Activated CD8-positive, alpha-beta memory T cell treated with anti-CD3 and anti-CD28 coated beads for 36 hours (primary cell): Measurements from ENCODE around the gene XCR1. TPM values are rescaled to one million over a fixed set of nuclear protein-coding genes. Genes with fewer than 3 reads are reported as not detected.
"Not testable (repeated sequence)": the region's sequence is repeated elsewhere in the genome, so short reads cannot be mapped to it uniquely, and the experiment has no call there.

ENCODE experiments used
- CTCF ChIA-PET: fragments of 350-600 bp; sonication (Branson Sonifier 250); formaldehyde crosslinking; loops from one replicate; lab custom pipeline; 2021; ENCODE audit warnings: antibody characterized with exemption; lab: Charles Lee
- POLR2A ChIA-PET: fragments of 350-600 bp; sonication (Branson Sonifier 250); formaldehyde crosslinking; loops from one replicate; lab custom pipeline; 2021; ENCODE audit warnings: antibody characterized with exemption; lab: Charles Lee
- total RNA-seq, 2 experiments: library from RNA; stranded (reverse); gene quantifications; one replicate each; pipeline ENCODE4 v1.2.3, GENCODE V29; 2021

XCR1 gene
- total RNA-seq, 2 experiments from 2014 or later = not detected

DNA sequence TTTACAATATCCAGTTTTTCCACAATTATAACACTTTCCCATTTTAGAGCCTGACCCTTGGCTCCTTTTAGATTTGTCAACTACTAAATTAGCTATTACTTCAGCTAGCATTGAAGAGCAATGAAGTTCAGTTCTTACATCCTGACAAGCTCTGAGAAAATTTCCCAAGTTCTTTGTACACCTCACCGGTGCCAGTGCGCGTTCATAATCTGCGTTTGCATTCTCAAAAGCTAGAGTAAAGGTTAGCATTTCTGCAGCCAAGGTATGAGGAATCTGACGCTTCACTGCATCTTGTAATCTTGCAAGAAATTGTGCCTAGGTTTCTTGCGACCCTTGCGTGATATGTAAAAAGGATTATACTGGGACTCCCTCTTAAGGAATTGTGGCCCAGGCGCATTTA is 25.2 kb upstream of the XCR1 start:
- ChIA-PET CTCF (no interaction called here), POLR2A (no interaction called here)

DNA sequence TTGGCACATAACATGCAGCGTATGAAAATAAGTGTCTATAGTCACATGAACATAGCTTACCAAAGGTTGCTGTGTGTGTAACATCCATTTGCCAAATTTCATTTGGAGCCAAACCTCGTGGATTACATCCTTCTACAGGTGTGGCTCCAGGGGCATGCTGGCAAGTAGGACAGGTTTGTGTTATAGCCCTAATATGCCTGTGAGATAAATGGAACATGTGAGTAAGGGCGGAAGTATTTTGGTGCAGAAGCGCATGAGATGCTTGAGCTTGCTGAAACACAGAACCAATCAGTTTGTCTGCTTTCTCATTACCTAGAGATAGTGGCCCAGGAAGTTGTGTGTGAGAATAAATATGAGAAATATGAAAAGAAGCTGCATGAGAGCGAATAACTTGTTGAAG is 21.8 kb upstream of the XCR1 start:
- ChIA-PET POLR2A (no interaction called here), CTCF (no interaction called here)

DNA sequence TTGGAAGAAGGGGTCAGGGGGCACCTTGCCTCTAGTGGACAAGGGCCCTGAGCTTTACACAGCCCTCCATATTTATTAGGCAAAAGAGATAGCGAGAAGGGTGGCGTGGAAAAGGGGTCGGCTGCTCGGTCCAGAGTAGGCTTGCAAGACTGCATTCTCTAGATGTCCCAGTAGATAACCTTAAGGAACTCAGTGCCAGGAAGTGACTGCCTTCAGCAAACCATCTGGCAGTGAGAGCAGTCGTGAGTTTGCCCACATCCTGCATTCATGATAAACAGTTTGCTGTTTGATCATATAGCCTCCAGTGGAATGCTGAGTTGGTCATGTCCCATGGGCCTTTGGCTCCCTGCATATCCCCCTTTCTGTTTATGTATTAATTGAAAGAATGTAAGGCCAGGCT is 18.9 kb upstream of the XCR1 start:
- CTCF ChIA-PET = interaction anchor here (1.2 to 1.8 kb wide), 2 partner anchors 19 to 332 kb away, joined by 3 to 4 read pairs; no protein-coding TSS in a partner anchor
- POLR2A ChIA-PET = not testable (repeated sequence)

DNA sequence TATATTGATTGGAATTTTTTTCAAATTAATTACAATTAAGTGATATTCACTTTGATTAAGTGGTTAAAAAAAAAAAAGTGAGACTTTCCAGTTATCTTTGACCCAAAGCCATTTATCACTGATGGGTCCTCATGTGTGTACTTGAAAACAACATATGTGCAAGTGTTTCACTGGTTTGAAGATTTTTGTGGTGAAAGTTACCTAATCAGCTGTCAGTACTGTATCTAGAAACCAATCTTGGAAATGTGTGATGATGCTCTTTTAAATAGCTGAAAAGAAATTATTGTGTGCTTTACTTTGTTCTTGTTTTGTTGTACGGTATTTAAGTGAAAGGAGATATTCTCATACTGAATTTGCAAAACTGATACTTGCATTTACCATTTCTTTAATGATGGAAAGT is 11.6 kb upstream of the XCR1 start:
- POLR2A ChIA-PET = no interaction called here
- CTCF ChIA-PET = no interaction called here

DNA sequence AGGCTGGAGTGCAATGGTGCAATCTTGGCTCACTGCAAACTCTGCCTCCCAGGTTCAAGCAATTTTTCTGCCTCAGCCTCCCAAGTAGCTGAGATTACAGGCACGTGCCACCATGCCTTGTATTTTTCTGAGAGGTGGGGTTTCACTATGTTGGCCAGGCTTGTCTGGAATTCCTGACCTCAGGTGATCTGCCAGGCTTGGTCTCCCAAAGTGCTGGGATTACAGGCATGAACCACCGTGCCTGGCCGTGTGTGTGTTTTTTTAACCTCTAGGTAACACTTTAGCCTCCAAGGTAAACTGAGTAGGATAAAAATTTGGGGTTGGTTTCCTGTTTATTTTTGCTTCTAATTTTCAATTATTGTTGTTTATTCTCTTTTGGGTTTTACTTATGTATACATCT is 10.8 kb upstream of the XCR1 start:
- POLR2A ChIA-PET, CTCF ChIA-PET: not testable (repeated sequence)

DNA sequence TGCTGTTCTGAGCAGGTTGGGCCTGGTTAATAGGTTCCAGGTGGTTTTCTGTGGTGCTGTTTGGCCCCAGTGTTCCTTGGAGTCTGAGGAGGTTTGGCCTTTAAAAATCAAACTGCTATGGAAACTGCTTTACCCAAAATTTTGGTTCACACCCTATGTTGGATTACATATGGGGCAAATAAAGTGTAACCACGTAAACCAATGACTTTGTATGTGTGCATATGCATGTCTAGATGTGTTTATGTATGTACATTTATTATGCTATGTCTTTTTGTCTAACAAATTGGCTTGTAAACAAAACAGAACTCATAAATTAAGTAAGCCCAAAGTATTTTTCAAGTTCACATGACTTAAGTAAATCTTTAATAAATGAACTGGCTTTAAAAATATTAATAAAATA is 8.9 kb upstream of the XCR1 start:
- POLR2A ChIA-PET = no interaction called here

DNA sequence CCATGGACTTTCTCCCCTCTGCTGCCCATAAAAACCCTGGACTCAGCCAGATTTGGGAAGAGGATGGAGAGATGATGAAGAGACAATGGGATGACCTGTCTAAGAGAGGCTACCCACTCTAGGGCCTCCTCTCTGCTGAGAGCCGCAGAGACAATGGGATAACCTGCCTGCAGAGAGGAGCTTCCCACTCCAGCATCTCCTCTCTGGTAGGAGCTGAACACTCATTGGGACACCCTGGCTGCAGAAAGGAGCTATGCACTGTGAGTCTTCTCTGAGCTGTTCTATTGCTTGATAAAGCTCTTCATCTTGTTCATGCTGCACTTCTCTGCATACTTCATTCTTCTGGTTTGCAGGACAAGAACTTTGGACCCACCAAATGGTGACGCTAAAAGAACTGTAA is 4.5 kb upstream of the XCR1 start:
- CTCF ChIA-PET = interaction anchor here (0.9 to 1.2 kb wide), 2 partner anchors 8 to 33 kb away, joined by 3 read pairs; no protein-coding TSS in a partner anchor

More for the DNA sequence above, 8.9 kb upstream of the XCR1 start:
- CTCF ChIA-PET = no interaction called here

DNA sequence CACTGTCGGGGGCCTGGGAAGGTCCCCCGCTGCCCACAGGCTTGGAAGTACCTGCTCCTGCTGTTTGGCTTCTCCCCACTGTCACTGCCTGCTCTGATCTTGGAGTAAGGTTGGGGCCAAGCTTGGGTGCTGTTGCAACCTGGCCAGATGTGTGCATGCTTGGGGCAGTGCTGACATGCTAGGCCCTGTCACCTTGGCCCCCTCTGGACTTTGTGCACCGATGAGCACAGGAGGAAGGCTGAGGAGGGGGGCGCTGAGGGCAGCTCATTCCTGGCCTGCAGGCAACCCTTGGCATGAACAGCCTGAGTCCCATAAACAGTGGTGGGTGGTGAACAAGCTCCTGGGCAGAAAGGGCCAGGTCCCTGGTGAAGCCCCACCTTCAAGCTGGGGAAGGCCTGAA is 4.0 kb upstream of the XCR1 start:
- ChIA-PET POLR2A (interaction anchor here (1.1 kb wide), 1 partner anchor 11 kb away, joined by 3 read pairs; no protein-coding TSS in a partner anchor), CTCF (interaction anchor here (1.2 kb wide), 1 partner anchor 33 kb away, joined by 3 read pairs; no protein-coding TSS in a partner anchor)

More for the DNA sequence above, 4.5 kb upstream of the XCR1 start:
- POLR2A ChIA-PET = no interaction called here

DNA sequence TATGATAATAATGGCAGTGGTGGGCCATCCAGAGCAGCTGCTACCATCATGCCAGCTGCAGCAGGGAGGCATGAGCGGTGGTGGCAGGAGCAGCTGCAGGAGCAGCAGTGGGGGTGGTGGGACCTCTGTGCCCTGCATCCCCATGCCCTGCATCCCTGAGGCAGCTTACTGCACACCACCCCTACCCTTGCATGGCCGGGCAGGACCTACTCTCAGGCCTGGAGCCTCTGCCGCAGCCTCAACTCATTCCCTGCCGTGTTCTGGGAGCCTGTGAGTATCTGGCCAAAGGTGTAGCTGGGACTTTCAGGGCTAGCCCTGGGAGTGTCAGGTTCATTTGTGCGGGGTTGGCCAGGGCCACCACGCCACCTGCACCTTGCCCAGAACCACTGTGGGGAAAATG is 3.3 kb upstream of the XCR1 start:
- ChIA-PET POLR2A (interaction anchor here (1.1 kb wide), 1 partner anchor 10 kb away, joined by 3 read pairs; no protein-coding TSS in a partner anchor), CTCF (interaction anchor here (1.2 kb wide), 1 partner anchor 32 kb away, joined by 3 read pairs; no protein-coding TSS in a partner anchor)

DNA sequence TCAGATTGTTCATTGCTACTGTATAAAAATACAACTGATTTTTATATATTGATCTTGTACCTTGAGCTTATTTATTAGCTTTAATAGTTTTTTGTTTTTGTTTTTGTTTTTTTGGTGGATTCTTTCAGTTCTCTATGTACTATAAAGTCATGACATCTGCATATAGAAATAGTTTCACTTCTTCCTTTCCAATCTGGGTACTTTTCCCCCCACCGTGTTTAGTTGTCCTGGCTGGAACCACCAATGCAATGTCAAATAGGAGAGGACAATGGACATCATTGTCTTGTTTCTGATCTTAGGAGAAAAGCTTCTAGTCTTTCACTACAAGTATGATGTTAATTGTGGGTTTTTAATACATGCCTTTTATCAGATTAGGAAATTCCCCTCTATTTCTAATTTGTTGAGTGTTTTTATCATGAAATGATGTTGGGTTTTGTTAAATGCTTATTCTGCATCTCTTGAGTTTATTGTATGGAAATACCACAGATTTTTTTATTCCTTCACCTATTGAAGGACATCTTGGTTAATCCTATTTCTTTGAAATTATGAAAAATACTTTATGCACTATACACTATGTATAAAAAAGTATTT is 2.8 kb upstream of the XCR1 start:
- POLR2A ChIA-PET = interaction anchor here (1.1 kb wide), 1 partner anchor 10 kb away, joined by 3 read pairs; no protein-coding TSS in a partner anchor
- CTCF ChIA-PET = no interaction called here

DNA sequence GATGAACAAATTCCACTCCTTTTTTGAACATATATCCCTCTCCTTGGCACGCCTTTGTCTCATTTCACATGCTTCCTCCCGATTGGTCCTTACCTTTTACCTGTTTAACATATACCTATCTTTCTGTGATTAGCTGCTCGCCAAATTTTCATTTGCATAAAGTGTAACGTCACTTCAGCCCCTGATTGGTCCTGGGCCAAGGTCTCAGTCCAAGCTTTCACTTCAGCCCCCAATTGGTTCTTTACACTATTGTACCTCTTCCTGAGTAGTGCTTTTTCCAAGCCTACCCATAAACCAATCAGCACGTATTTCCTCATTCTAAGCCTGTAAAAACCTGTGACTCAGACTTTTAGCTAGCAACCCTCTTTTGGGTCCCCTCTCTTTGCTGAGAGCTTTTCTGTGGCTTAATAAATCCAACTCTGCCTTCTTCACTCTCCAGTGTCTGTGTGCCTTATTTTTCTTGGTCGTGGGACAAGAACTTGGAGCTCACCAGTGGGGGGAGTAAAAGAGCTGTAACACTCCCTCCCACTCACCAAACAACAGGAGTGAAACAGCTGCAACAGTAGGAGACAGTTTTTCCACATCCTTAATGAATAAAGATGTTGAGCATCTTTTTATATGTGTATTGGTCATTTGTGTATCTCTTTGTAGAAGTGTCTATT is 584 bp upstream of the XCR1 start:
- POLR2A ChIA-PET = no interaction called here
- CTCF ChIA-PET = no interaction called here

DNA sequence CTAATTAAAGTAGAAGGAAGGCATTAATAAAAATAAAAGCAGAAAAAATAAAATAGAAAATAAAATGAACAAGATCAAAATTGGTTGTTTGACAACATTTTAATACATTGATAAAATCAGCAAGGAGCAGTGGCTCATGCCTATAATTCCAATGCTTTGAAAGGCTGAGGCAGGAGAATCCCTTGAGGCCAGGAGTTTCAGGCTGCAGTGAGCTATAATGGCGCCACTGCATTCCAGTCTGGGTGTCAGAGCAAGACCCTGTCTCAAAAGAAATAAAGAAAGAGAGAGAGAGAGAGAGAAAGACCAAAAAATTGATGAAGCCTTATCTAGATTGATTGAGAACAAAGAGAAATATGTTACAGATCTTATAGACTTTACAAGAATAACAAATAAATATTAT is 2.1 kb downstream of the XCR1 start:
- ChIA-PET CTCF (no interaction called here), POLR2A (no interaction called here)

DNA sequence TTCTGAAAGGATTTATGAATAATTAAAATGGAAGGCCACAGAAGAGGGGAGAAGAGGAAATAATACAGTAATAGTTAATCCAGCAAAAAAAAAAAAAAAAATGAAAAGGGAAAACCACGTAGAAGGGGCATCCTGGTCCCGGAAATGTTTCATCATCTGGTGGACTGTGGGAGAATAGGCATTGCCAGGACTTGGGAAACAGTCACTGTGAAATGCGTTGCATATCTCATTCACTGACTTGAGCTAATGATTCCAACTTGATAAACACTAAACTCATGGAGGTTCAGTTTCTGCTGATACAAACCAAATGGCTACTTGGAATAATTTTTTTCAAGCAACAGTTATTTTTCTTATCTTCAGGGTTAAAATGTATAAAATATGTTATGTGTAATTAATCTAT is 3.2 kb downstream of the XCR1 start:
- POLR2A ChIA-PET = no interaction called here
- CTCF ChIA-PET = no interaction called here

DNA sequence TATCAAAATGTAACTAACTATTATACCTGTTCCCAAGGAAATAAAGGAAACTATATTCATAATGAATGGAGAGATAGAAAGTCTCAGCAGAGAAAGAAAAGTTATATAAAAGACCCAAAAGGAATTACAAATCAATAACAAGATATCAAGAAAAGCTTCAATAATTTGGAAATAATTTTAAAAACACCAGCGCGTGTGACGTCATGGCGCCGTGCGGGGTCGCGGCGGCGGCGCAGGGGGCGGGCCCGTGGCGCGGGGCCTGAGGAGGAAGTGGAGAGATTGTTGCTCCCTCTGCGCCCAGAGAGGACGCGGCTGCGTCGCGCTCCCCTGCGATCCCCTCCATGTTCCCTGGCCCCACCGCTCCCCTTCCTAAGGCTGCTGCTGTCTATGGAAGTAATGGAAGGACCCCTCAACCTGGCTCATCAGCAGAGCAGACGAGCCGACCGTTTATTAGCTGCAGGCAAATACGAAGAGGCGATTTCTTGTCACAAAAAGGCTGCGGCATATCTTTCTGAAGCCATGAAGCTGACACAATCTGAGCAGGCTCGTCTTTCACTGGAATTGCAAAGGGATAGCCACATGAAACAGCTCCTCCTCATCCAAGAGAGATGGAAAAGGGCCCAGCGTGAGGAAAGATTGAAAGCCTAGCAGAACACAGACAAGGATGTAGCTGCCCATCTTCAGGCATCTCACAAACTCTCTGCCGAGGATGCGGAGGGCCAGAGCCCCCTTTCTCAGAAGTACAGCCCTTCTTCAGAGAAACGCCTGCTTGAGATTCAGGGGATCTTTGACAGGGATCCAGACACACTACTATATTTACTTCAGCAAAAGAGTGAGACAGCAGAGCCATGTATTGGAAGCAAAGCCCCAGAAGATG is 4.1 kb downstream of the XCR1 start:
- CTCF ChIA-PET = interaction anchor here (0.8 kb wide), 1 partner anchor 9 kb away, joined by 3 read pairs; no protein-coding TSS in a partner anchor
- POLR2A ChIA-PET = no interaction called here

DNA sequence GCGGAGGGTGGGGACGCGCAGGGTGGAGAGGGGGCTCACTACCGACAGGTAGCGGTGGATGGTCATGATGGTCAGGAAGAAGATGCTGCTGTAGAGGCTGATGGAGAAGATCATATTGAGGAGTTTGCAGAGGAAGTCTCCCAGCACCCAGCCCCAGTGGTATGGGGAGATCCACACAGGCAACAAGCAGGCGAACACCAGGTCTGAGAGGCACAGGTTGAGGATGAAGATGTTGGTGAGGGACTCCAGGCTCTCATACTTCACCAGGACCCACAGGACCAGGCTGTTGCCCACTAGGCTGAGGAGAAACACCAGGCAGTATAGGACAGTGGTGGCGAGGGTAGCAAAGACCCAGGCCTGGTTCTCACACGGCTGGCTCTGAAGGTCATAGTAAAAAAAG is 5.8 kb downstream of the XCR1 start:
- POLR2A ChIA-PET = no interaction called here
- CTCF ChIA-PET = no interaction called here

DNA sequence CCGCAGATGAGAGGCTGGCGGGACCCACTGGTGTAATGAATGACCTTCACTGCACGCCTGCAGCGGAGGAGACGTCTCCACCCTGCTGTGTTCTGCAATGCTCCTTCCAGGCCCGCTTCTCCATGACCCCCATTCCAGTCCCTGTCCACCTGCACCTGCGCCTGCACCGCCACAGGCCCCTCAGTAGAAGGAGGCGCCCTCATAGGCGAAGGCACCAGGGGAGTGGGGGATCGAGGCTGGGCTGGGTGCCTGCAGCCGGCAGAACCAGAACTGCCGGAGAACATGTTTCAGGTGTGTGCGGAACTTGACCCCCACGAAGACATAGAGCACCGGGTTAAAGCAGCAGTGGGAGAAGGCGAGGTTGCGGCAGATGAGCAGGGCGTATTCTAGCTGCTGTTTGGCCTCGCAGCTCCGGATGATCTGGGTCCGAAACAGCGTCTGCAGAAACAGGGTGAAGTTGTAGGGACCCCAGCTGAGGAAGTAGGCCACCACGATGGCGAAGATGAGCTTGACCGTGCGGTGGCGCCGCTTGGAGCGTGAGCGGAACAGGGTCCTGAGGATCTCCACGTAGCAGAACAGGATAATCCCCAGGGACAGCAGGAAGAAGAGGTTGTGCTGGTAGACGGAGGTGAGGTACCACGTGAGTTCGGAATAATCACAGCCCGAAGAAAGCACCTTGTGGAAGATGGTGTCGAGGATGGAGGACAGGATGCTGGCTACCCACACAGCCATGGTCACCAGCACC is 6.3 kb downstream of the XCR1 start:
- POLR2A ChIA-PET = interaction anchor here (0.6 to 0.9 kb wide), 2 partner anchors 10 to 55 kb away, joined by 3 read pairs; no protein-coding TSS in a partner anchor
- CTCF ChIA-PET = no interaction called here

DNA sequence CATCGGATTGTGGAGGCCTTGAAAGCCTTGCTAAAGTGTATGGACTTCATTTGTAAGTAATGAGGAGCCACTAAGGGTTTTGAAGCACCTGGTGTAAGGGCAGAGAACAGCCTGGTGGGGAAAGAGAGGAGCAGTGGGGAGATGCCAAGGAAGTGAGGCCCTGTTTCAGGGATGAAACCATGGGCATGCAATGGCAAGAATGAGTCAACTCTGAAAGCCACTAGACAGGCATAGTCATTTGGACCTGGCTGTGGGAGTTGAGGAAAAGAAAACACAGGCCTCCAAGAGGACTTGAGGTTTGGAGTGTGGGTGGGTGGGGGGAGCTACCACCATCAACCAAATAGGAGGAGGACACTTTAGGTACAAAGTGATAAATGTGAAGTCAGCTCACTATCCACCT is 7.6 kb downstream of the XCR1 start:
- CTCF ChIA-PET = no interaction called here

DNA sequence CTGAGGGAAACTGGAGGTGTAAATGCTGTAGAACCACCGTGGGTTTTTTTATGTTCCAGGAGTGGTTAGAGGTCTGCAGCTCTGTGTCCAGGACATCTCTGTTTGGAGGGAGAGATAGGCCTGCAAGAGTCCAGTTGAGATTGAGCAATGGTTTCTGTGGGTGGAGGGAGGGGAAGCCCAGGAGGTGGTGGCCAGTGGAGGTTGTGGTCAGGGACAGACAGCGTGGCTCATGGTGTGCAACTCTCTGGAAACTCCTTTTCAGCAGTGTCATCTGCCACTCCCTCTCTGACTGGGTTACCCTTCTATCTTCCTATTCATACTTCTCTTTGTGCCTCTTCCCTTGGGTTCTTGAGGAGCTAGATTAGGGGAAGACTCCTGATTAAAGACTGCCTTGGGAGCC is 9.6 kb downstream of the XCR1 start:
- ChIA-PET CTCF (interaction anchor here (0.7 to 1.3 kb wide), 2 partner anchors 9 to 61 kb away, joined by 3 read pairs; no protein-coding TSS in a partner anchor), POLR2A (no interaction called here)

More for the DNA sequence above, 7.6 kb downstream of the XCR1 start:
- POLR2A ChIA-PET = interaction anchor here (0.5 to 0.9 kb wide), 2 partner anchors 11 to 158 kb away, joined by 3 to 6 read pairs; no protein-coding TSS in a partner anchor
